Fibroblast of lung (primary cell): ENCODE measurements around the gene CCDC33.

Source experiments
- CTCF ChIP-seq, 2 donors: IDR thresholded peaks in 1 of 2; conservative IDR thresholded peaks in 1 of 2; 1 replicate in 1 of 2; 2 replicates in 1 of 2; pipeline ENCODE4 v1.5.1; 2011 to 2012; ENCODE audit warnings: low read length in 2 of 2, control low read depth in 1 of 2, inconsistent platforms in 1 of 2, low read depth in 1 of 2, mild to moderate bottlenecking in 1 of 2
- EZH2 ChIP-seq: IDR thresholded peaks from 2 replicates; pipeline ENCODE4 v1.5.1; 2012; ENCODE audit warnings: low read length, control low read depth, mild to moderate bottlenecking; ENCODE audit errors: missing control alignments

- no peak for TF ChIP-seq CTCF (conservative IDR thresholded peaks at IDR 0.05 in 1 of 2, IDR thresholded peaks at IDR 0.05 in 1 of 2; ENCODE audit: low read depth in 1 of 2, low read length in 2 of 2)
- no peak for TF ChIP-seq EZH2
Observed at GRCh38 chr15:74306781-74307217, 70.7 kb downstream of the CCDC33 start.
